GM18511 (cell line): ENCODE measurements around the gene PMM1.
"Not testable (repeated sequence)": the region's sequence is repeated elsewhere in the genome, so short reads cannot be mapped to it uniquely, and the experiment has no call there.

Experiments used
- ATAC-seq: cut with Tn5 transposase; IDR thresholded peaks from one replicate; pipeline ENCODE4 v1.9.1; 2021; ENCODE audit warnings: mild to moderate bottlenecking, moderate library complexity; ENCODE audit not compliant: unreplicated experiment

PMM1 gene

GRCh38 chr22:41597635-41597953, 8.0 kb upstream of the PMM1 start:
- ATAC-seq, result no peak

GRCh38 chr22:41596776-41597634, 7.4 kb upstream of the PMM1 start:
- no peak for ATAC-seq

GRCh38 chr22:41595703-41596102, 6.1 kb upstream of the PMM1 start:
- no peak for ATAC-seq

- not testable (repeated sequence) for ATAC-seq
These were observed 3.8 kb upstream of the PMM1 start for GRCh38 chr22:41593336-41593960.

- no peak for ATAC-seq
These were observed 2.3 kb downstream of the PMM1 start for GRCh38 chr22:41587347-41587723.

GRCh38 chr22:41585898-41586297, 3.7 kb downstream of the PMM1 start:
- no peak for ATAC-seq

GRCh38 chr22:41584881-41585280, 4.8 kb downstream of the PMM1 start:
- ATAC-seq, result no peak

GRCh38 chr22:41582694-41583093, 6.9 kb downstream of the PMM1 start:
- ATAC-seq, result no peak

GRCh38 chr22:41579997-41580355, 9.7 kb downstream of the PMM1 start:
- ATAC-seq, result no peak

GRCh38 chr22:41579297-41579996, 10.2 kb downstream of the PMM1 start:
- no peak for ATAC-seq

GRCh38 chr22:41578818-41579217, 10.8 kb downstream of the PMM1 start:
- no peak for ATAC-seq

- ATAC-seq, result no peak
These were observed 11.5 kb downstream of the PMM1 start for GRCh38 chr22:41578114-41578513.

GRCh38 chr22:41576877-41577276, 12.8 kb downstream of the PMM1 start:
- ATAC-seq, result no peak

GRCh38 chr22:41575533-41575932, 14.1 kb downstream of the PMM1 start:
- no peak for ATAC-seq

GRCh38 chr22:41574847-41575381, 14.7 kb downstream of the PMM1 start:
- ATAC-seq, result no peak

GRCh38 chr22:41573677-41574076, 16.0 kb downstream of the PMM1 start:
- ATAC-seq, result no peak

GRCh38 chr22:41572305-41572704, 17.3 kb downstream of the PMM1 start:
- not testable (repeated sequence) for ATAC-seq

GRCh38 chr22:41571786-41572185, 17.9 kb downstream of the PMM1 start:
- ATAC-seq, result no peak

GRCh38 chr22:41570221-41570620, 19.4 kb downstream of the PMM1 start:
- no peak for ATAC-seq

GRCh38 chr22:41568811-41569210, 20.8 kb downstream of the PMM1 start:
- no peak for ATAC-seq

GRCh38 chr22:41567512-41567768, 22.2 kb downstream of the PMM1 start:
- no peak for ATAC-seq

GRCh38 chr22:41565403-41566054, 24.1 kb downstream of the PMM1 start:
- no peak for ATAC-seq
